A549 (cell line): ENCODE results near the gene PDE3B. TPM values are rescaled to one million over a fixed set of nuclear protein-coding genes. Genes with fewer than 3 reads are reported as not detected.

Experiments
- ATAC-seq, 2 experiments: fragments of 200-7000 bp in 1 of 2; fragments of >200 bp in 1 of 2; cut with Nextera tagmentation in 1 of 2; cut with Tn5 transposase in 1 of 2; 3 replicates each; pipeline versions ENCODE4 v1.8.0 to v1.9.1; 2018 to 2020; ENCODE audit warnings: mild to moderate bottlenecking in 1 of 2, moderate library complexity in 1 of 2
- CTCF ChIA-PET: fragments of 300-600 bp; sonication (Branson Sonifier 250); formaldehyde crosslinking; extraction: SDS; loops from one replicate; lab custom pipeline; 2021; ENCODE audit warnings: antibody characterized with exemption, inconsistent platforms; lab: Yijun Ruan, JAX
- POLR2A ChIA-PET: fragments of 350-600 bp; formaldehyde crosslinking; extraction: SDS; loops from one replicate; lab custom pipeline; 2021; ENCODE audit warnings: antibody characterized with exemption, inconsistent platforms; lab: Yijun Ruan, JAX
- DNase-seq, 2 experiments: peaks; one replicate each; pipeline versions ENCODE4 v3.0.0 to v3.0.0-alpha.2; 2011 to 2016; ENCODE audit warnings: low read depth in 1 of 2, low spot score in 1 of 2
- FAIRE-seq: peaks from 2 replicates; lab custom pipeline; 2011; peaks lifted over from hg19 to GRCh38; lab: Jason Lieb, UNC
- H3K27ac ChIP-seq, 2 experiments: fragments of >200 bp; sonication (Bioruptor Twin); formaldehyde crosslinking; 3 replicates each; pipeline ENCODE4 v1.5.1; 2016 to 2017
- H3K4me1 ChIP-seq: fragments of >200 bp; sonication (Bioruptor Twin); formaldehyde crosslinking; 3 replicates; pipeline ENCODE4 v1.6.1; 2016
- H3K4me2 ChIP-seq: fragments of >200 bp; sonication (Bioruptor Twin); formaldehyde crosslinking; 3 replicates; pipeline ENCODE4 v1.6.1; 2016
- H3K4me3 ChIP-seq: fragments of >200 bp; sonication (Bioruptor Twin); formaldehyde crosslinking; 3 replicates; pipeline ENCODE4 v1.5.1; 2016
- H3K9me3 ChIP-seq: fragments of >200 bp; sonication (Bioruptor Twin); formaldehyde crosslinking; 3 replicates; pipeline ENCODE4 v1.6.1; 2016
- CHD2 ChIP-seq: fragments of 150-350 bp; IDR thresholded peaks from 2 replicates; pipeline ENCODE4 v1.6.1; 2014; ENCODE audit warnings: low read length; ENCODE audit not compliant: partially characterized antibody
- KDM1A ChIP-seq: fragments of 200-600 bp; sonication (generic); IDR thresholded peaks from 2 replicates; pipeline ENCODE4 v1.6.1; 2016; ENCODE audit warnings: low read depth, mild to moderate bottlenecking
- MAFK ChIP-seq: fragments of 450-650 bp; IDR thresholded peaks from 2 replicates; pipeline ENCODE4 v1.6.1; 2014; ENCODE audit not compliant: partially characterized antibody
- NPAS2 ChIP-seq: fragments of 250-450 bp; sonication (Bioruptor Pico); IDR thresholded peaks from 2 replicates; pipeline ENCODE4 v1.8.0; 2022; ENCODE audit warnings: mild to moderate bottlenecking, moderate library complexity, borderline replicate concordance
- NR3C1 ChIP-seq: fragments of >200 bp; sonication (Bioruptor Twin); formaldehyde crosslinking; IDR thresholded peaks from 3 replicates; pipeline ENCODE4 v1.6.1; 2017
- PHF8 ChIP-seq: fragments of 200-600 bp; sonication (generic); IDR thresholded peaks from 2 replicates; pipeline ENCODE4 v1.6.1; 2016; ENCODE audit warnings: low read depth, mild to moderate bottlenecking, antibody characterized with exemption, moderate library complexity, borderline replicate concordance
- RARB ChIP-seq: fragments of 250-450 bp; sonication (Bioruptor Pico); IDR thresholded peaks from 2 replicates; pipeline ENCODE4 v1.8.0; 2021; ENCODE audit warnings: mild to moderate bottlenecking, moderate library complexity
- WGBS: methylation state at CpG from one replicate; pipeline ENCODE4 v1.1.6; 2017; ENCODE audit errors: missing lambda C conversion rate; 5-methylcytosine and 5-hydroxymethylcytosine counted together
- polyA plus RNA-seq, 4 experiments: library from polyadenylated mRNA; depleted of rRNA in 3 of 4; stranded (reverse); fragments of >200 nt; fragmentation: RNase III in 1 of 4; extraction: RNeasy Plus Mini Kit Qiagen cat#74134 plus additional on column Dnase treatment in 1 of 4; gene quantifications; 2 replicates in 3 of 4; 3 replicates in 1 of 4; pipeline ENCODE4 v1.2.3, GENCODE V29; 2011 to 2017
- small RNA-seq, 6 experiments: library from RNA; depleted of rRNA; stranded (forward); fragments of <200 nt; gene quantifications; one replicate each; pipeline ENCODE3, GENCODE V24; 2012
- TF ChIP-seq, protein P1 (sequence below): fragments of 150-350 bp; IDR thresholded peaks from 2 replicates; pipeline ENCODE4 v1.6.1; 2014; ENCODE audit warnings: low read depth, mild to moderate bottlenecking, low read length

PDE3B gene
- polyA plus RNA-seq, 2 of the 4 experiments (the other 2 are of a cell fraction), result 2.4 to 2.9 TPM

DNA sequence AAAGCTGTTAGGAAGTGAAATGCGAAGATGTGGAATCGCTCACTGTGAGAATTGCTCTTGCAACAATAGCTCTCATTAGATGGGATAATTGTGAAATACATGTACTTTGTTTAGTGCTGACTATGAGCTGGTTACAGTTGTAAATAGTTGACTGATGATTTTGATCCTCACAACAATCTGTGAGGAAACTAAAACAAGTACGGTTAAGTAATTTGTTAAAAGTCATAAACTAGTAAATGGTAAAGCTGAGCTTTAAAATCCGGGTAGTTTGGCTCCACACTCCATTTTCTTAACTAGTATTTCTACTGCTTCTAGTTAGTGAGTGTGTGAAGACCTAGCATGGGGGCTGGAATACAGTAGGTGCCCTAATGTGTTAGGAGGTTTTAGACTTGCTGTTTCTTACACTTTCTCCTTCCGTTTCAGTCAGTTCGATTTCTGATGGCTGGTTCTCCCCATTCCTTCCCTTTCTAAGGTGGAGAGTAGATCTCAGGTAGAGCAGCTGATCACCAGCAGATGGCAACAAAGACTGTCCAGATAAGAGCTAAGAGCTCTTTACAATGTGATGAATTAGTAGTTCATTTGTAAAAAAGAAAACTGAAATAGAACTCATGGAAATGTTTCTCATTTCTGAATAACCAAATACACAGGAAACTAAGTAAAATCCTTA is 264.7 kb downstream of the PDE3B start (continued):
- TF ChIP-seq, protein P1, sequence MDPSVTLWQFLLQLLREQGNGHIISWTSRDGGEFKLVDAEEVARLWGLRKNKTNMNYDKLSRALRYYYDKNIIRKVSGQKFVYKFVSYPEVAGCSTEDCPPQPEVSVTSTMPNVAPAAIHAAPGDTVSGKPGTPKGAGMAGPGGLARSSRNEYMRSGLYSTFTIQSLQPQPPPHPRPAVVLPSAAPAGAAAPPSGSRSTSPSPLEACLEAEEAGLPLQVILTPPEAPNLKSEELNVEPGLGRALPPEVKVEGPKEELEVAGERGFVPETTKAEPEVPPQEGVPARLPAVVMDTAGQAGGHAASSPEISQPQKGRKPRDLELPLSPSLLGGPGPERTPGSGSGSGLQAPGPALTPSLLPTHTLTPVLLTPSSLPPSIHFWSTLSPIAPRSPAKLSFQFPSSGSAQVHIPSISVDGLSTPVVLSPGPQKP, result no peak
- no peak for TF ChIP-seq PHF8

DNA sequence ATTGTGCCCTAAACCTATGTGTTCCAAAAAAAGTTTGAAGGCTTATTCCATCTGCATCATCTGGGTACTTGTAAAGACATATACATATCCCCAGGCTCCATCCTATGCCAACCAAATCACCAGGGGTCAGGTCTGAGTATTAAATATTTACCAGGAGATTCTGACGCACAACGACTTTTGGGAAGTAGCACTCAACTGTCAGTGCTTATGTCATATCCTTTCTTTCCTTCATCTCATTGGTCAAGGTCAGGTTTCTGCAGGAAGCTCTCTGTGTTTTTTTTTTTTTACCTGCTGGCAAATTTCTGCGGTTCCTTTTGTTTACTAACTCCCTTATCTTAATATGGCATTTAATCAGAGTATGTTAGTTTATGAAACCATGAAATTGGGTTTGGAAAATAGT is 270.9 kb downstream of the PDE3B start:
- FAIRE-seq (no peak), DNase-seq (no peak), ATAC-seq (no peak)
- 27% methylated on average over 3 of the region's 3 CpGs for WGBS
- ChIA-PET POLR2A (no interaction called here), CTCF (interaction anchor here (1.0 to 3.6 kb wide), 2 partner anchors 125 to 160 kb away, joined by 3 to 12 read pairs; no protein-coding TSS in a partner anchor)
- Histone ChIP-seq H3K4me3 (no peak overlapping the region), H3K9me3 (peaks cover 3% of the 10 kb centered on the region; the same call in 1 of the 3 replicates), H3K27ac (no peak overlapping the region), H3K4me1 (no peaks in the 10 kb centered on the region), H3K4me2 (no peak overlapping the region)
- TF ChIP-seq NR3C1, result no peak
- no peak for TF ChIP-seq NPAS2 (CRISPR knock-in tag)
- no peak for TF ChIP-seq CHD2
- TF ChIP-seq, protein P1, result no peak
- TF ChIP-seq RARB (CRISPR knock-in tag), result no peak
- TF ChIP-seq, all 56 proteins: peak for 0

DNA sequence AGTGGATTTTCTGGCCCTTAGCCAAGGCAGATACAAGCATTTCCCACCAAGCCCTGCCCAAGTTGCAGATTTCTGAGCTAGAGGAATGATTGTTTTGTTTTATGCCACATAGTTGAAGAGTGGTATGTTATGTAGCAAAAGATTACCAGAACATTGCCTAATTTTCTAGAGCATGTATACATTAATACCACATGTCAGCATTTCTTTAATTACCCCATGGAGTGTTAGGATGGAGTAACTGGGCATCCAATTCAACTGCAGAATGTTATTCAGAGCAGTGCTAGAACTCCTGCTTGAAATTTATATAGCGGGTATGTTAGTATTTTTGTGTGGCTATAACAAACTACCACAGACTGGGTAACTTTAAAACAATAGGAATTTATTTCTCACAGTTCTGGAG is 272.8 kb downstream of the PDE3B start:
- Histone ChIP-seq H3K9me3 (peaks cover 3% of the 10 kb centered on the region; the same call in 1 of the 3 replicates), H3K27ac (no peak overlapping the region), H3K4me2 (no peak overlapping the region), H3K4me3 (no peak overlapping the region), H3K4me1 (no peaks in the 10 kb centered on the region)
- FAIRE-seq (no peak), ATAC-seq (no peak), DNase-seq (no peak)
- TF ChIP-seq PHF8, result no peak
- no peak for TF ChIP-seq KDM1A
- TF ChIP-seq MAFK, result peak; percentile 44
- 33% methylated on average over 1 of the region's 1 CpG for WGBS
- POLR2A ChIA-PET, result no interaction called here
- CTCF ChIA-PET, result no interaction called here

Small RNA genes within 50 kb of the gene (small RNA-seq; reads per million reads assigned to genes)
- gene CALCP, result 0 reads per million in 6 experiments

Other genes with a start within 250 kb of the PDE3B start
- gene COPB1, start 144.0 kb upstream of the PDE3B start, polyA plus RNA-seq (2011; rRNA removed), result 231 and 232 TPM in 2 replicates
- gene COPB1, start 144.0 kb upstream of the PDE3B start, polyA plus RNA-seq (2017; fragmentation: RNase III; extraction: RNeasy Plus Mini Kit Qiagen cat#74134 plus additional on column Dnase treatment), result 120 to 134 TPM (median 128 TPM) in 3 replicates
- gene PSMA1, start 123.4 kb upstream of the PDE3B start, polyA plus RNA-seq (2011; rRNA removed), result 317 and 370 TPM in 2 replicates
- gene PSMA1, start 123.4 kb upstream of the PDE3B start, polyA plus RNA-seq (2017; fragmentation: RNase III; extraction: RNeasy Plus Mini Kit Qiagen cat#74134 plus additional on column Dnase treatment), result 299 to 322 TPM (median 304 TPM) in 3 replicates
- 37.9 and 43.8 TPM in 2 replicates for gene CYP2R1, start 248.4 kb downstream of the PDE3B start, polyA plus RNA-seq (2011; rRNA removed)
- gene CYP2R1, start 248.4 kb downstream of the PDE3B start, polyA plus RNA-seq (2017; fragmentation: RNase III; extraction: RNeasy Plus Mini Kit Qiagen cat#74134 plus additional on column Dnase treatment), result 13.3 to 16.4 TPM (median 16.4 TPM) in 3 replicates